Brain pericyte (primary cell): ENCODE measurements around the gene STAT1.

Experiments used
- DNase-seq: peaks from one replicate; pipeline ENCODE4 v3.0.0-alpha.2; 2012; ENCODE audit warnings: low read depth, low spot score

Gene STAT1

GRCh38 chr2:190959911-190960788 is 53.8 kb downstream of the STAT1 start:
- DNase-seq = no peak

GRCh38 chr2:190953257-190953656 is 60.7 kb downstream of the STAT1 start:
- no peak for DNase-seq

- DNase-seq = no peak
Measured at GRCh38 chr2:190950566-190950991, 63.4 kb downstream of the STAT1 start.

GRCh38 chr2:190948671-190949070 is 65.3 kb downstream of the STAT1 start:
- DNase-seq = no peak

GRCh38 chr2:190947711-190948251 is 66.2 kb downstream of the STAT1 start:
- peak; percentile 34 for DNase-seq

GRCh38 chr2:190947141-190947540 is 66.8 kb downstream of the STAT1 start:
- DNase-seq = no peak

- DNase-seq = no peak
Measured at GRCh38 chr2:190943706-190944105, 70.3 kb downstream of the STAT1 start.

- DNase-seq = no peak
Measured at GRCh38 chr2:190942697-190943096, 71.3 kb downstream of the STAT1 start.

GRCh38 chr2:190941571-190941970 is 72.4 kb downstream of the STAT1 start:
- no peak for DNase-seq

GRCh38 chr2:190940454-190940853 is 73.5 kb downstream of the STAT1 start:
- no peak for DNase-seq

GRCh38 chr2:190938771-190939335 is 75.1 kb downstream of the STAT1 start:
- no peak for DNase-seq

- DNase-seq = no peak
Measured at GRCh38 chr2:190935054-190935453, 78.9 kb downstream of the STAT1 start.

- DNase-seq = no peak
Measured at GRCh38 chr2:190933361-190933760, 80.6 kb downstream of the STAT1 start.

- no peak for DNase-seq
Measured at GRCh38 chr2:190932514-190932913, 81.5 kb downstream of the STAT1 start.

GRCh38 chr2:190930411-190930810 is 83.6 kb downstream of the STAT1 start:
- DNase-seq = no peak

- DNase-seq = no peak
Measured at GRCh38 chr2:190929919-190930318, 84.1 kb downstream of the STAT1 start.

- no peak for DNase-seq
Measured at GRCh38 chr2:190927301-190927700, 86.7 kb downstream of the STAT1 start.

GRCh38 chr2:190922376-190922775 is 91.6 kb downstream of the STAT1 start:
- DNase-seq = no peak

GRCh38 chr2:190920085-190920484 is 93.9 kb downstream of the STAT1 start:
- DNase-seq = no peak
